ENCODE results near the gene TLCD2. TPM values are rescaled to one million over a fixed set of nuclear protein-coding genes. Genes with fewer than 3 reads are reported as not detected.

TLCD2 gene
- total RNA-seq, 1 donor = 4.7 TPM

DNA sequence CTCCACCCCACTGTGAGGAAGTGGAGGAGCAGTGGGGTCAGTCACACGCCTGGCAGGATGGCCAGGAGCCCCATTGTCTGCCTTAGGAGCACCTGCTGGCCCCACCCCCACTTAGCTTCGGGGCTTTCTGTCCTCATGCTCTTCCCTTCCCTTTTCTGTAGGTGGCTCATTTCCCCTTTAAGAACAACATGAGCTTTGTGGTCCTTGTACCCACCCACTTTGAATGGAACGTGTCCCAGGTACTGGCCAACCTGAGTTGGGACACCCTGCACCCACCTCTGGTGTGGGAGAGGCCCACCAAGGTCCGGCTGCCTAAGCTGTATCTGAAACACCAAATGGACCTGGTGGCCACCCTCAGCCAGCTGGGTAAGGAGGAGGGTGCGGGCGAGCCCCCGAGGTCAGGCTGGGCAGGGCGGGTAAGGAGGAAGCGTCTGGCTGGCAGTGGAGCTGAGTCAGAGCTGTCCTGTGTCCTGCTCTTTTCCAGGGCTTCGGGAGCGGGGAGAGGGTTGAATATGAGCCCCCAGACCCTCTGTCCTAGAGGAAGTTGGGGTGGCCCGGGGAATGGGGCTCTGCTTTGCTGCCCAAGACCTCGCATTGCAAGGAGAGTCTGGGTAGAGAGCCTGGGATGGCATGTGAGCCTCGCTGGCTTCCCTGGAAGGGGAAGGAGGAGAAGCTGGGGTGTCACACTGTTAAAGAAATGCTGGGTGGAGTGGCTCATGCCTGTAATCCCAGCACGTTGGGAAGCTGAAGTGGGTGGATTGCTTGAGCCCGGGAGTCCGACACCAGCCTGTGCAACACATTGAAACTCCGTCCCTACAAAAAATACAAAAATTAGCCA is 42.5 kb upstream of the TLCD2 start:
- Histone ChIP-seq H3K4me2 (ENCODE audit: insufficient read depth, low read length) (no peak overlapping the region), H3K4me3 (ENCODE audit: insufficient read depth, low read length) (no peak overlapping the region), H3K27ac (ENCODE audit: low read depth, low read length) (no peak overlapping the region), H4K20me1 (ENCODE audit: insufficient read depth, low read length) (no peaks in the 10 kb centered on the region), H2AFZ (ENCODE audit: low read length) (no peak overlapping the region), H3K79me2 (ENCODE audit: insufficient read depth, low read length) (no peaks in the 10 kb centered on the region), H3K27me3 (ENCODE audit: insufficient read depth, low read length) (peaks cover 4% of the 10 kb centered on the region), H3K4me1 (ENCODE audit: insufficient read depth, low read length) (no peaks in the 10 kb centered on the region), H3K36me3 (ENCODE audit: insufficient read depth, low read length) (no peaks in the 10 kb centered on the region), H3K9me3 (ENCODE audit: low read depth, low read length) (no peaks in the 10 kb centered on the region)
- TF ChIP-seq, protein P1, sequence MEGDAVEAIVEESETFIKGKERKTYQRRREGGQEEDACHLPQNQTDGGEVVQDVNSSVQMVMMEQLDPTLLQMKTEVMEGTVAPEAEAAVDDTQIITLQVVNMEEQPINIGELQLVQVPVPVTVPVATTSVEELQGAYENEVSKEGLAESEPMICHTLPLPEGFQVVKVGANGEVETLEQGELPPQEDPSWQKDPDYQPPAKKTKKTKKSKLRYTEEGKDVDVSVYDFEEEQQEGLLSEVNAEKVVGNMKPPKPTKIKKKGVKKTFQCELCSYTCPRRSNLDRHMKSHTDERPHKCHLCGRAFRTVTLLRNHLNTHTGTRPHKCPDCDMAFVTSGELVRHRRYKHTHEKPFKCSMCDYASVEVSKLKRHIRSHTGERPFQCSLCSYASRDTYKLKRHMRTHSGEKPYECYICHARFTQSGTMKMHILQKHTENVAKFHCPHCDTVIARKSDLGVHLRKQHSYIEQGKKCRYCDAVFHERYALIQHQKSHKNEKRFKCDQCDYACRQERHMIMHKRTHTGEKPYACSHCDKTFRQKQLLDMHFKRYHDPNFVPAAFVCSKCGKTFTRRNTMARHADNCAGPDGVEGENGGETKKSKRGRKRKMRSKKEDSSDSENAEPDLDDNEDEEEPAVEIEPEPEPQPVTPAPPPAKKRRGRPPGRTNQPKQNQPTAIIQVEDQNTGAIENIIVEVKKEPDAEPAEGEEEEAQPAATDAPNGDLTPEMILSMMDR (IDR thresholded peaks at IDR 0.05; ENCODE audit: extremely low read depth, low read depth, low read length) = no peak
- peak; percentile 91 for DNase-seq (ENCODE audit: insufficient read length, low spot score, missing footprints)

DNA sequence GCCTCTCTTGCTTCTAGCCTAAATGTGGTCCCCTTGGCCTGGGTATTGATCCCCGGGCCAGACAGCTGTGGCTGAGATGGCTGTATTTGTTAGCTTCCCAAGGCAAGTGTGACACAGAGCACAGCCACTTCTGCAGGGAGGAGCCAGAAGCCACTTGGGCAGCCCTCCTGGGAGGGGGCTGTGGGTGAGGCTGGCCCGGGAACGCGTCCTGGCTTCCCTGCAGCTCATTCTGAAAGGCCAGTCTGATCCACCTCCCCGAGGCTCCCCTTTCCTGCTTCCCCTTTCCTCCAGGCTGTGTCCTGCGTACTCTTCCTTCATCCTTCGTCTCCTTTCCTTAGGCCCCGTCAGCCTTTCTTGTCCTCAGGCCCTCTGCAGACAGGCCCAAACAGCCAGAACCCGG is 40.5 kb upstream of the TLCD2 start:
- H3K79me2 ChIP-seq (ENCODE audit: insufficient read depth, low read length) = no peaks in the 10 kb centered on the region
- peaks cover 4% of the 10 kb centered on the region for H3K27me3 ChIP-seq (ENCODE audit: insufficient read depth, low read length)
- H3K4me1 ChIP-seq (ENCODE audit: insufficient read depth, low read length) = no peaks in the 10 kb centered on the region
- TF ChIP-seq, protein P1 (IDR thresholded peaks at IDR 0.05; ENCODE audit: extremely low read depth, low read depth, low read length) = no peak
- no peaks in the 10 kb centered on the region for H3K9me3 ChIP-seq (ENCODE audit: low read depth, low read length)
- DNase-seq (ENCODE audit: insufficient read length, low spot score, missing footprints) = peak; percentile 72
- no peaks in the 10 kb centered on the region for H4K20me1 ChIP-seq (ENCODE audit: insufficient read depth, low read length)
- H3K4me2 ChIP-seq (ENCODE audit: insufficient read depth, low read length) = no peak overlapping the region
- no peaks in the 10 kb centered on the region for H3K36me3 ChIP-seq (ENCODE audit: insufficient read depth, low read length)
- no peak overlapping the region for H3K27ac ChIP-seq (ENCODE audit: low read depth, low read length)
- no peak overlapping the region for H2AFZ ChIP-seq (ENCODE audit: low read length)
- no peak overlapping the region for H3K4me3 ChIP-seq (ENCODE audit: insufficient read depth, low read length)

DNA sequence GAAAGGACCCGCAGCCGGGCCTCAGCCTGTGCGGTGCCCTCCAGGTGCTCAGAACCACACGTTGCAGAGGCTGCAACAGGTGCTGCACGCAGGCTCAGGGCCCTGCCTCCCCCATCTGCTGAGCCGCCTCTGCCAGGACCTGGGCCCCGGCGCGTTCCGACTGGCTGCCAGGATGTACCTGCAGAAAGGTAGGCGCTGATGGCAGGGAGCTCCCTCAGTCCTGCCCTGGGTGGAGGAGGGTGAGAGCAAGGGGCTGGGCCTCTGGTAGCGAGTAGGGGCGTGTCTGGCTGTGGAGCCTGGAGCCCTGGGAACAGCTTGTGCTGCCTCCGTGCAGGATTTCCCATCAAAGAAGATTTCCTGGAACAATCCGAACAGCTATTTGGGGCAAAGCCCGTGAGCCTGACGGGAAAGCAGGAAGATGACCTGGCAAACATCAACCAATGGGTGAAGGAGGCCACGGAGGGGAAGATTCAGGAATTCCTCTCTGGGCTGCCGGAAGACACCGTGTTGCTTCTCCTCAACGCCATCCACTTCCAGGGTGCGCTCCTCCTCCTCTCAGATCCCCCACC is 36.9 kb upstream of the TLCD2 start:
- TF ChIP-seq, protein P1 (IDR thresholded peaks at IDR 0.05; ENCODE audit: extremely low read depth, low read depth, low read length) = no peak
- Histone ChIP-seq H3K4me1 (ENCODE audit: insufficient read depth, low read length) (no peaks in the 10 kb centered on the region), H3K4me3 (ENCODE audit: insufficient read depth, low read length) (no peak overlapping the region), H3K4me2 (ENCODE audit: insufficient read depth, low read length) (no peak overlapping the region), H3K9me3 (ENCODE audit: low read depth, low read length) (no peaks in the 10 kb centered on the region), H3K79me2 (ENCODE audit: insufficient read depth, low read length) (no peaks in the 10 kb centered on the region), H3K27ac (ENCODE audit: low read depth, low read length) (no peak overlapping the region), H3K36me3 (ENCODE audit: insufficient read depth, low read length) (no peaks in the 10 kb centered on the region), H3K27me3 (ENCODE audit: insufficient read depth, low read length) (no peaks in the 10 kb centered on the region), H4K20me1 (ENCODE audit: insufficient read depth, low read length) (no peaks in the 10 kb centered on the region), H2AFZ (ENCODE audit: low read length) (no peak overlapping the region)
- peak; percentile 78 for DNase-seq (ENCODE audit: insufficient read length, low spot score, missing footprints)

DNA sequence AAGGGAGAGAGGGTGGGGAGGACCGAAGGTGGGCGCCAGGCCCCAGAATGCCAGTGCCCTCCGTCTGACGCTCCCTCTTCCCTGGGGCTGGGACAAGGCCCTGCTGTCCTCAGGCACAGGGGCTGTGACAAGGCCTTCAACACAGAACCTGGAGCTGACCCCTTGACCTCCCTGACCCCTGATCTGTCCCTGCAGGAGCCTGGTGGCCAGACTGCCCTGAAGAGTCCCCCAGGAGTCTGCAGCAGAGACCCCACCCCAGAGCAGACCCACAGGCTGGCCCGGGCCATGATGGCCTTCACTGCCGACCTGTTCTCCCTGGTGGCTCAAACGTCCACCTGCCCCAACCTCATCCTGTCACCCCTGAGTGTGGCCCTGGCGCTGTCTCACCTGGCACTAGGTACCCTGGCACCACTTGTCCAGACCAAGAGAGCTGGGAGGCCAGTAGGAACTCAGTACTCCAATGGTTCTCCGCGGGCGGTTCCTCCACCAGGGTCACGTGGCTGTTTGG is 35.4 kb upstream of the TLCD2 start:
- Histone ChIP-seq H3K36me3 (ENCODE audit: insufficient read depth, low read length) (no peaks in the 10 kb centered on the region), H3K27ac (ENCODE audit: low read depth, low read length) (no peak overlapping the region), H3K27me3 (ENCODE audit: insufficient read depth, low read length) (no peaks in the 10 kb centered on the region), H3K9me3 (ENCODE audit: low read depth, low read length) (no peaks in the 10 kb centered on the region), H3K4me3 (ENCODE audit: insufficient read depth, low read length) (no peak overlapping the region), H2AFZ (ENCODE audit: low read length) (no peak overlapping the region), H4K20me1 (ENCODE audit: insufficient read depth, low read length) (no peaks in the 10 kb centered on the region), H3K4me2 (ENCODE audit: insufficient read depth, low read length) (no peak overlapping the region), H3K4me1 (ENCODE audit: insufficient read depth, low read length) (no peaks in the 10 kb centered on the region), H3K79me2 (ENCODE audit: insufficient read depth, low read length) (no peaks in the 10 kb centered on the region)
- TF ChIP-seq, protein P1 (IDR thresholded peaks at IDR 0.05; ENCODE audit: extremely low read depth, low read depth, low read length) = no peak
- DNase-seq (ENCODE audit: insufficient read length, low spot score, missing footprints) = peak; percentile 75
